ENCODE measurements around the gene UPK3A.

Gene UPK3A

DNA sequence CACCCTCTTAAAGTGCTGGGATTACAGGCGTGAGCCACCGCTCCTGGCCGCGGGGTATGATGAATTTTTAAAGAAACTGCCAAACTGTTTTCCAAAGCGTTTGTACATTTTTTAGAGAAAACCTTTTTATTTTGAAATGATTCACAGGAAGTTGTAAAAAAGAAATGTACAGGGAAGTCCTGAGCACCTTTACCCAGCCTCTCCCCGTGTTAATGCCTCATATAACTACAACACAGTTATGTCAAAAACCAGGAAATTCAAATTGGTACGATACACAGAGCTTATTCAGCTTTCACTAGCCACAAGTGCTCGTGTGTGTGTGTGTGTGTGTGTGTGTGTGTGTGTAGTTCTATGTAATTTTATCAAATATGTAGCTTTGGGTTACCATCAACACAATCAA is 18.0 kb downstream of the UPK3A start:
- intact Hi-C loops (cut with micrococcal nuclease) = no loop called here
- Mint-ChIP-seq H3K27me3 (peaks cover 1% of the 10 kb centered on the region), H3K9me3 (no peaks in the 10 kb centered on the region), H3K4me3 (no peak overlapping the region), H3K36me3 (ENCODE audit: low read depth) (no peaks in the 10 kb centered on the region), H3K27ac (peak overlapping the region; percentile 71), H3K4me1 (ENCODE audit: low read depth) (peaks cover 38% of the 10 kb centered on the region)

DNA sequence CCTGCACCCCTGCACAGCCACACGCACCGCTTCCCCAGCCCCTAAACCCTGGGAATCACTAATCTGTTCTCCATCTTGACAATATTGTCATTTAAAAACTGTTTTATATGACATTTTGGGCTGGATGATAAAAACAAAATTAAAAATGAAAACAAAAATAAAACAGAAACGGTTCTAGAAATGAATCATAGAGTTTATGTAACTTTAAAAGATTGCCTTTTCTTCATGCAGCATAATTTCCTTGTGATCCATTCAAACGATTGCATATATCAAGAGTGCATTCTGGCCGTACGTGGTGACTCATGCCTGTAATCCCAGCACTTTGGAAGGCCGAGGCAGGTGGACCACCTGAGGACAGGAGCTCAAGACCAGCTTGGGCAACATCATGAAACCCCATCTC is 18.4 kb downstream of the UPK3A start:
- Mint-ChIP-seq H3K9me3 (no peaks in the 10 kb centered on the region), H3K4me3 (no peak overlapping the region), H3K4me1 (ENCODE audit: low read depth) (peaks cover 41% of the 10 kb centered on the region), H3K27me3 (peaks cover 1% of the 10 kb centered on the region), H3K36me3 (ENCODE audit: low read depth) (no peaks in the 10 kb centered on the region), H3K27ac (no peak overlapping the region)
- intact Hi-C loops (cut with micrococcal nuclease) = no loop called here

DNA sequence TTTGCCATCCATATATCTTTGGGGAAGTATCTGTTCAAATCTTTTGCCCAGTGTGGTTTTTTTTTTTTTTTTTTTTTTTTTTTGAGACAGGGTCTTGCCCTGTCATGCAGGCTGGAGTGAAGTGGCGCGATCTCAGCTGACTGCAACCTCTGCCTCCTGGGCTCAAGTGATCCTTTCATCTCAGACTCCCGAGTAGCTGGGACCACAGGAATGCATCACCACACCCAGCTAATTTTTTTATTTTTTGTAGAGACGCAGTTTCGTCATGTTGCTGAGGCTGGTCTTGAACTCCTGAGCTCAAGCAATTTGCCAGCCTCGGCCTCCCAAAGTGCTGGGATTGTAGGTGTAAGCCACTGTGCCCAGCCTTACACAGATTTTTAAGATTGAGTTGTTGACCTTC is 20.2 kb downstream of the UPK3A start:
- Mint-ChIP-seq H3K4me1 (ENCODE audit: low read depth) (peaks cover 49% of the 10 kb centered on the region), H3K4me3 (no peak overlapping the region), H3K36me3 (ENCODE audit: low read depth) (no peaks in the 10 kb centered on the region), H3K9me3 (no peaks in the 10 kb centered on the region), H3K27me3 (no peaks in the 10 kb centered on the region), H3K27ac (no peak overlapping the region)
- intact Hi-C loops (cut with micrococcal nuclease) = no loop called here

DNA sequence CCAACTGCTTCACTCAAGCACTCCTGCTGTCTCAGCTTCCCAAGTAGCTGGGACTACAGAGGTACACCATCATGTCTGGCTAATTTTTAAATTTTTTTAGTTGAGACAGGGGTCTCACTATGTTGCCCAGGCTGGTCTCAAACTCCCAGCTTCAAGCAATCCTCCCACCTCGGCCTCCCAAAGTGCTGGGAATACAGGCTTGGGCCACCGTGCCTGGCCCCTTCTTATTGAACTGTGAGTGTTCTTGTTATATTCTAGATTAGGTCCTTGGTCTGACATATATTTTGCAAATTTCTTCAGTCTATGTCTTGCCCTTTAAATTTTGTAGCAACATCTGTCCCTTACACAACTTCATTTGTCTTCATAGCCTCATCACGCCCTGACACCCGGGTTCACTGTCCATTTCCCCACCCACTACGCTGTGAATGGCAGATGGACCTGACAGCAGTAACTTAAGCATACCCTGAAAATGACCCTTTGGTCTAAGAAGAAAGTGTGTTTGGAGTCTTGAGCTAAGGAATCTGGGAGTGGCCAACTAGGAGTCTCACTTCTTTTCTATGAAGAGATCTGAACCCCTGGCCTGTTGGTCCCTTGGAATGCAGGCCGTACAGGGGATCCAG is 20.8 kb downstream of the UPK3A start:
- H3K27me3 Mint-ChIP-seq = no peaks in the 10 kb centered on the region
- no peaks in the 10 kb centered on the region for H3K9me3 Mint-ChIP-seq
- H3K4me3 Mint-ChIP-seq = no peak overlapping the region
- H3K27ac Mint-ChIP-seq = peak overlapping the region; percentile 35
- peaks cover 3% of the 10 kb centered on the region for H3K36me3 Mint-ChIP-seq (ENCODE audit: low read depth)
- intact Hi-C loops (cut with micrococcal nuclease) = no loop called here
- H3K4me1 Mint-ChIP-seq (ENCODE audit: low read depth) = peaks cover 52% of the 10 kb centered on the region

DNA sequence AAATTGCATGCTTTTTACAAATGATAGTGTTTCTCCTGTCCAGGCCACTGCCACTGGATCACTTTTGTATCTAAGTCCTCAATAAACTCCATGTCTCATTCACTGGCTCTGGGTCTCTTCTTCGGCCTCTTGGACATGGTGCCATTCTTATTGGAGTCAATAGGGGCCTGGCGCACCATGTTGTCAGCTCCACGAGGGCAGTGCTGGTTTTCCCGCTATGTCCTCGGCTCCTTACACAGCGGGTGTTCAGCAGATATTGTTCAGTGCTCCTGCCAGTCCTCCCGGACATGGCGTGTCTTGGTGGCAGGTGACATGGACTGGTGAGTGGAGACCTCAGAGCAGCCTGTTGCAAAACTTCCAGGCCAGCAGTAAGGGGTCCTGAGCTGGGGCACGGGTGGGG is 21.4 kb downstream of the UPK3A start:
- Mint-ChIP-seq H3K4me3 (no peak overlapping the region), H3K9me3 (no peaks in the 10 kb centered on the region), H3K36me3 (ENCODE audit: low read depth) (peaks cover 7% of the 10 kb centered on the region), H3K27ac (peak overlapping the region; percentile 35), H3K27me3 (no peaks in the 10 kb centered on the region), H3K4me1 (ENCODE audit: low read depth) (peaks cover 57% of the 10 kb centered on the region)
- intact Hi-C loops (cut with micrococcal nuclease) = no loop called here

DNA sequence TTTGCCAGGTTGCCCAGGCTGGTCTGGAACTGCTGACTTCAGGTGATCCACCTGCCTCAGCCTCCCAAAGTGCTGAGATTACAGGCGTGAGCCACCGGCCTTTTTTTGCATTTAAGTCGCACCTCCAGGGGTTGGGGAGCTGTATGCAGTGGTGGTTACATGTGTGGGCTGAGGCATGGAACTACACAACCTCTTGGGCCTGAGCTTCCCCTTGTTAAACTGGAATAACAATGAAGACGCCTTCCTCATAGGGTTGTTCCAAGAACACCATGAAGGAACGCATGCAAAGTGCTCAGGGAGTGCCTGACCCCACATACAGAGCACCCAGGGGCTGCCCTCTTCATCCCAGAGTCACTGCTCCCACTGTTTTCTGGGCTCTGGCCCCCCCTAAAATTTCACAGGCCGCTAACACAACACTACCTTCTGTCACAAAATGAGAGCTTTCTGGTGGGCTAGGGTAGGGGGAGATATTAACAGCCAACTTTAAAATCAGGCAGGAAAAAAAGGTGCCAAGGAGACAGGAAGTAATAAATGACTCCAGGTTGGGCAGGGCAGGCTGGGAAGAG is 23.7 kb downstream of the UPK3A start:
- H3K4me1 Mint-ChIP-seq (ENCODE audit: low read depth) = peaks cover 72% of the 10 kb centered on the region
- peak overlapping the region; percentile 91 for H3K4me3 Mint-ChIP-seq
- no peaks in the 10 kb centered on the region for H3K27me3 Mint-ChIP-seq
- H3K27ac Mint-ChIP-seq = peak overlapping the region; percentile 87
- H3K9me3 Mint-ChIP-seq = no peaks in the 10 kb centered on the region
- intact Hi-C loops (cut with micrococcal nuclease) = no loop called here
- H3K36me3 Mint-ChIP-seq (ENCODE audit: low read depth) = peaks cover 22% of the 10 kb centered on the region

DNA sequence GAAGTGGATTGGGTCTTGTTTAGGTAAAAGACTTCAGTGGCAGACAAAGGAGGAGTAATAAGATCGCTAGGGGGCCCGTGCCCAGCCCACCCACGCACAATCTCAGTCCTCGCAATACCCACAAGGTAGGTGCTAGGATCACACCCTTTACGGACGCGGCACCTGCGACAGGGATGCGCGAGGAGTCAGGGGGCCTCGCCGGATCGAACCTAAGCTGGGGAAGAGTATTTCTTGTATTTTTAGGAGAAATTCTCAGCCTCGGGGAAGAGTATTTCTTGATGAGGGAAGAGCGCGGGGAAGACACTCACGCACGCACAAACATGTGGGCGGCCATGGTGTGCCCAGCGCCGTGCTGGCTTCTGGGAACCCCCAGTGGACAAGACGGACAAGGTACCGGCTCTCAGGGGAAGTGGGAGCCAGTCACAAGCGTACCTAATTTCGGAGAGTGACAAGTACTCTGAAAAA is 24.2 kb downstream of the UPK3A start:
- H3K4me3 Mint-ChIP-seq = peak overlapping the region; percentile 91
- H3K27ac Mint-ChIP-seq = peak overlapping the region; percentile 87
- peaks cover 24% of the 10 kb centered on the region for H3K36me3 Mint-ChIP-seq (ENCODE audit: low read depth)
- intact Hi-C loops (cut with micrococcal nuclease) = no loop called here
- peaks cover 77% of the 10 kb centered on the region for H3K4me1 Mint-ChIP-seq (ENCODE audit: low read depth)
- H3K9me3 Mint-ChIP-seq = no peaks in the 10 kb centered on the region
- H3K27me3 Mint-ChIP-seq = no peaks in the 10 kb centered on the region

DNA sequence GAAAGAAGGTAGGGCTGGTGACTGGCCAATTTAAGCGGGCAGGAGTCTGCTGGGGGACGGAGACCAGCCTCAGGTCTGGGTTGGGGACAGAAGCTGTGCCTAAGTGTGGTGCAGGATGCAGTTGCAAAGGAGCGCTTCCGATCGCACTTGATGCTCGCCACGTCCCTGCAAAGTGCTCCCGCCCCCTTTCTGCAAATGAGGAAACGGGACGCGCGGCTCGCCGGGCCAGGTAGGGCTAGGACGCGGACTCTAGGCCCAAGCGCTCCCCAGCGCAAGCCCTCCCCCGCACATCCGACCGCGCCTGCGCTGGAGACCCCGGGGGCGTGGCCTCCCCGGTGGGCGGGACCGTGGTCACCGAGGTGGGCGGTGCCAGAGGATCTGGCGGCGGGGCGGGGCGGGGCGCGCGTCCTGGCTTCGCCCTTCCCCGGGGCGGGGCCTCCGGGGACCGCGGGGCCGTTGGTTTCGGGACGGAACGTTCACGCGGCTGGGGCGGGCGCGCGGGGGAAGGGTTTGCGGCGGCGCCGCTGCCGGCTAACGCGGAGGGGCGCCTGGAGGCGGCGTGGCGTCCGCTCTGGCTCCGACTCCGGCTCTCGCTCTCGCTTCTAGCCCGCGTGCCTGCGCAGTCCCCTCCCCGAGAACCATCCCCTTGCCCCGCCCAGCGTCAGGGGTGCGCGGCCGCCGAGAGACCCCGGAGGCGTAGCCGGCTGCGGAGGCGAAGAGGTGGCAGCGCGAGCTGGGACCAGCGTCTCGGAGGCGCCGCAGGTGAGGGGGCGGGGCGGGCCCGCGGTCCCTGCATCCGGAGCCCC is 24.9 kb downstream of the UPK3A start, which contains the start of gene FAM118A:
Gene FAM118A (plus strand): TSS at position 513 of the 806 bp plus-strand sequence. CDS start 12,446 bp downstream, outside the sequence.
- Mint-ChIP-seq H3K27ac (peak within 1 kb of the TSS; percentile 87), H3K4me3 (peak within 1 kb of the TSS; percentile 91), H3K4me1 (ENCODE audit: low read depth) (peaks cover 83% of the 10 kb centered on the region), H3K27me3 (no peaks in the 10 kb centered on the region), H3K9me3 (no peaks in the 10 kb centered on the region), H3K36me3 (ENCODE audit: low read depth) (peaks cover 24% of the 10 kb centered on the region)
- intact Hi-C loops (cut with micrococcal nuclease) = loop anchor here (10.0 kb wide), 2 partner anchors 45 to 125 kb away; no protein-coding TSS in a partner anchor

DNA sequence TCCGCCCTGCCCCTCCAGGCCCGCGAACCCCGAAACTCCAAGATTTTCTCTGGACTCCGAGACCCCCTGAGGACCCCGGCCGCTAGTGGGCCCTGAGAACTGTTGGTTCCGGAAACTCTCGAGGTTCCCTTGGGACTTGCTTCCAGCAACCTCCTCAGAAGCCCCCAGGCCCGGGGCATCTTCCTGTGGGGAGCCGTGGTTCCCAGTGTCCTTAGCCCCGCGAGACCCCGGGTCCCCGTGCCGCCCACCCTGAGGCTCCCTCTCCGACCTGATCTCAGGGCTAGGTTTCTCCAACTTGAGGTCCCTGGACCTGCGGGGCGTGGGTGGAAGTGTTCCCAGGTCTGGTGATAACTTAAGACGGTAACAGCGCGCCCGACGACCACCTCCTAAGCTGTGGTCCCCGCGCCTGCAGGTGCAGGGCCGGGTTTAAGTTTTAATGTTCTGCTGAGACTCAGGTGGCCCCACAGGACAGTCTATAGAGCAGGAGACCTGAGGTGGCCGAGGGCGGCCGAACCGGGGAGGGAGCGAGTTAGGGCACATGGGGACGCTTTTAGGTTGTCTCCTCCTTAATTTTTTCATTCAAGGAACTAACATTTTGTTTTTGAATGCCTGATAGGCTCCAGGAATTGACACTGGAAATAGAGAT is 25.7 kb downstream of the UPK3A start:
- no peaks in the 10 kb centered on the region for H3K27me3 Mint-ChIP-seq
- no peaks in the 10 kb centered on the region for H3K9me3 Mint-ChIP-seq
- intact Hi-C loops (cut with micrococcal nuclease) = loop anchor here (10.0 kb wide), 2 partner anchors 46 to 124 kb away; no protein-coding TSS in a partner anchor
- peaks cover 24% of the 10 kb centered on the region for H3K36me3 Mint-ChIP-seq (ENCODE audit: low read depth)
- peak overlapping the region; percentile 87 for H3K27ac Mint-ChIP-seq
- peak overlapping the region; percentile 91 for H3K4me3 Mint-ChIP-seq
- H3K4me1 Mint-ChIP-seq (ENCODE audit: low read depth) = peaks cover 88% of the 10 kb centered on the region

DNA sequence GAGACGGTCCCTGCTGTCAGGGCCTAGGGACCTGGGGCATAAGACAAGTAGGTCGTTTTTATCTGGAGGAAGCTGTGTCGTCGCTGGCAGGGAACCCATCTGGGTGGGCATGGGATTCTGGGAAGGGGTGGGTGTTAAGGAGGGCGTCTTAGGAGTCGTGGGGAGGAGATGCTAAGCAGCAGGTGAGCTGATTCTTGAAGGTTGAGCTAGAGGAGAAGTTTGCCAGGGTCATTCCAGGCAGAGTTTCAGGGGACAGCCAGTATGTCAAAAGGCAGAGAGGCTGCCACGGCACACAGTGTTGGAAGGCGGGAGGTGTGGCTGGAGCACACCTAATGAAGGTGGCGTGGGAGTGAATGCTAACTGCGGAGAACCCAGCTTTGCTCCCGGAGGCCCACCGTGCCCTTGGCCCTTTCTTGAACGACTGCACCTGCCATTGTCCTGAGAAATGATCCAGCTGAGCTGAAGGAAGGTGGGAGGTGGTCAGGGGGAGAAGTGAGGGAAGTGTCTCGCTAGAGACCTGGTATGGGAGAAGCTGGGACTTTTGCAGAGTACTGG is 26.3 kb downstream of the UPK3A start:
- intact Hi-C loops (cut with micrococcal nuclease) = loop anchor here (10.0 kb wide), 2 partner anchors 46 to 124 kb away; no protein-coding TSS in a partner anchor
- no peaks in the 10 kb centered on the region for H3K9me3 Mint-ChIP-seq
- H3K36me3 Mint-ChIP-seq (ENCODE audit: low read depth) = peaks cover 24% of the 10 kb centered on the region
- peak overlapping the region; percentile 91 for H3K4me3 Mint-ChIP-seq
- peaks cover 87% of the 10 kb centered on the region for H3K4me1 Mint-ChIP-seq (ENCODE audit: low read depth)
- H3K27ac Mint-ChIP-seq = peak overlapping the region; percentile 87
- no peaks in the 10 kb centered on the region for H3K27me3 Mint-ChIP-seq

DNA sequence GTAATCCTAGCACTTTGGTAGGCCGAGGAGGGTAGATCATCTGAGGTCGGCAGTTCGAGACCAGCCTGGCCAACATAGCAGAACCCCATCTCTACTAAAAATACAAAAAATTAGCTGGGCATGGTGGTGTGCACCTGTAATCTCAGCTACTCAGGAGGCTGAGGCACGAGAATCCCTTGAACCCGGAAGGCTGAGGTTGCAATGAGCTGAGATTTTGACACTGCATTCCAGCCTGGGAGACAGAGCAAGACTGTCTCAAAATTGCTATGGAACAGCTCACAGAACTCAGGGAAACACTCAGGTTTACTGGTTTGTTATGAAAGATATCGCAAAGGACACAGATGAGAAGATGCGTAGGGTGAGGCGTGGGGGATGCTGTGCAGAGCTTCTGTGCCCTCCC is 27.7 kb downstream of the UPK3A start:
- H3K4me1 Mint-ChIP-seq (ENCODE audit: low read depth) = peaks cover 86% of the 10 kb centered on the region
- intact Hi-C loops (cut with micrococcal nuclease) = loop anchor here (10.0 kb wide), 2 partner anchors 48 to 122 kb away; no protein-coding TSS in a partner anchor
- H3K36me3 Mint-ChIP-seq (ENCODE audit: low read depth) = peaks cover 24% of the 10 kb centered on the region
- no peak overlapping the region for H3K27ac Mint-ChIP-seq
- H3K9me3 Mint-ChIP-seq = no peaks in the 10 kb centered on the region
- H3K27me3 Mint-ChIP-seq = no peaks in the 10 kb centered on the region
- no peak overlapping the region for H3K4me3 Mint-ChIP-seq

DNA sequence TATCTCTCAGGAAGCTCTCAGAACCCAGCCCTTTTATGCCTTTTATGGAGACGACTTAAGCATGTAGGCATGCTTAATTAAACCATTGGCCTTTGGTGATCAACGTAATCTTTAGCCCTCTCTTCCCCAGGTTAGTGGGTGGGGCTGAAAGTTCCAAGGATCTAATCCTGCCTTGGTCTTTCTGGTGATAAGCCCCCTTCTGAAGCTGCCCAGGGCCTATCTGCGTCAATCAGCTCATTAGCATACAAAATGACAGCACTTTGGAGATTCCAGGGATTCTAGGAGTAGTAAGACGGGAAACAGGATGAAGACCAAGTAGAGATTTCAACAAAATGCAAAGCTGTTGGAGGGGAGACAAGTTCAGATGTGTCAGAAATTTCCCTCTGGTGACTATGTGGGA is 28.1 kb downstream of the UPK3A start:
- Mint-ChIP-seq H3K27ac (no peak overlapping the region), H3K4me1 (ENCODE audit: low read depth) (peaks cover 86% of the 10 kb centered on the region), H3K4me3 (no peak overlapping the region), H3K9me3 (no peaks in the 10 kb centered on the region), H3K36me3 (ENCODE audit: low read depth) (peaks cover 24% of the 10 kb centered on the region), H3K27me3 (no peaks in the 10 kb centered on the region)
- intact Hi-C loops (cut with micrococcal nuclease) = loop anchor here (10.0 kb wide), 2 partner anchors 48 to 122 kb away; no protein-coding TSS in a partner anchor

DNA sequence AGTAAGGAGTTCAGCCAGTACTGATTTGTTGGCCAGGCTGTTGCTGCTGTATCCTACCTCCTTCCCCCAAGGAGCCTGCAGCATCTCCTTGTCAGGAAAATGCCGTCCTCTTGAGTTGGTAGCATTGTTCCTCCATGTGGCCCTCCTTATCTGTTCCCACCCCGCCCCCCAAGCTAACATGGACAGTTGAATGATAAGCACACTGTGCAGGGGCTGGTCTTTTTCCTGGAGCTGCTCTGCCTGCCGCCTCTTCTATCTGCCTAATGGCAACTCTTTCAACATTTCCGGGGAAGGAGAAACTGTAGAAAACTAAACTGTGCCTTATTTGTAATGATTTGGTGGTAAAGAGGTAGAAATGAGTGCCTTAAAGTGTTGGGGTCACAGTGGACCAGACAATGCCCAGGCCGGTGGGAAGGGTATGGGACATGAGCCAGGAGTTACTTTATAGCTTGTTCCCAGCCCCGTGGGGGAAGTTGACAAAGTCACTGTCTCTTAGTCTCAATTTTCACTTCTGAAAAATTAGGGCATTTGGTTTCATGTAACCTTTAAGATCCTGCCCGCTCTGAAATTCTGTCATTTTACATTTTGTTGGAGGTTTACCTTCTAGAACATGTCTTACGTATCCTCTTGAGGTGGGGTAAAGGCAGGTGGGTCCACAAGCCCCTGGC is 29.4 kb downstream of the UPK3A start:
- intact Hi-C loops (cut with micrococcal nuclease) = loop anchor here (10.0 kb wide), 2 partner anchors 49 to 121 kb away; no protein-coding TSS in a partner anchor
- H3K4me3 Mint-ChIP-seq = peak overlapping the region; percentile 45
- peaks cover 24% of the 10 kb centered on the region for H3K36me3 Mint-ChIP-seq (ENCODE audit: low read depth)
- H3K4me1 Mint-ChIP-seq (ENCODE audit: low read depth) = peaks cover 86% of the 10 kb centered on the region
- peak overlapping the region; percentile 57 for H3K27ac Mint-ChIP-seq
- no peaks in the 10 kb centered on the region for H3K27me3 Mint-ChIP-seq
- no peaks in the 10 kb centered on the region for H3K9me3 Mint-ChIP-seq
